ENCODE measurements around the gene NIM1K. TPM values are rescaled to one million over a fixed set of nuclear protein-coding genes. Genes with fewer than 3 reads are reported as not detected.

NIM1K gene
- total RNA-seq, 3 donors from 2014 or later (not counting 1 experiment from before 2014, with no cell fraction given), result 0.28 to 0.40 (median 0.36) TPM

GRCh38 chr5:43236653-43237355 lies 44.8 kb downstream of the NIM1K start:
- ATAC-seq (no peak), DNase-seq (no peak)
- Histone ChIP-seq H3K27me3 (ENCODE audit: control insufficient read depth, insufficient read depth, low read length) (no peaks in the 10 kb centered on the region), H3K4me3 (ENCODE audit: low read length) (no peak overlapping the region), H3K4me1 (ENCODE audit: control insufficient read depth, insufficient read depth, low read length) (no peaks in the 10 kb centered on the region), H3K27ac (ENCODE audit: low read length) (no peak overlapping the region), H3K36me3 (ENCODE audit: control insufficient read depth, insufficient read depth, low read length) (no peaks in the 10 kb centered on the region), H3K9me3 (ENCODE audit: control insufficient read depth, insufficient read depth, low read length) (no peaks in the 10 kb centered on the region)
- Mint-ChIP-seq H3K4me3 (no peak overlapping the region), H3K4me1 (no peaks in the 10 kb centered on the region), H3K27me3 (ENCODE audit: low read depth in 2 of 2) (peaks cover under 1 to 9% of the 10 kb centered on the region in 2 donors), H3K36me3 (no peaks in the 10 kb centered on the region), H3K27ac (no peak overlapping the region), H3K9me3 (no peaks in the 10 kb centered on the region)
- TF ChIP-seq, protein P1, sequence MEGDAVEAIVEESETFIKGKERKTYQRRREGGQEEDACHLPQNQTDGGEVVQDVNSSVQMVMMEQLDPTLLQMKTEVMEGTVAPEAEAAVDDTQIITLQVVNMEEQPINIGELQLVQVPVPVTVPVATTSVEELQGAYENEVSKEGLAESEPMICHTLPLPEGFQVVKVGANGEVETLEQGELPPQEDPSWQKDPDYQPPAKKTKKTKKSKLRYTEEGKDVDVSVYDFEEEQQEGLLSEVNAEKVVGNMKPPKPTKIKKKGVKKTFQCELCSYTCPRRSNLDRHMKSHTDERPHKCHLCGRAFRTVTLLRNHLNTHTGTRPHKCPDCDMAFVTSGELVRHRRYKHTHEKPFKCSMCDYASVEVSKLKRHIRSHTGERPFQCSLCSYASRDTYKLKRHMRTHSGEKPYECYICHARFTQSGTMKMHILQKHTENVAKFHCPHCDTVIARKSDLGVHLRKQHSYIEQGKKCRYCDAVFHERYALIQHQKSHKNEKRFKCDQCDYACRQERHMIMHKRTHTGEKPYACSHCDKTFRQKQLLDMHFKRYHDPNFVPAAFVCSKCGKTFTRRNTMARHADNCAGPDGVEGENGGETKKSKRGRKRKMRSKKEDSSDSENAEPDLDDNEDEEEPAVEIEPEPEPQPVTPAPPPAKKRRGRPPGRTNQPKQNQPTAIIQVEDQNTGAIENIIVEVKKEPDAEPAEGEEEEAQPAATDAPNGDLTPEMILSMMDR (IDR thresholded peaks at IDR 0.05), result no peak
- intact Hi-C loops (cut with micrococcal nuclease), result no loop called here
- WGBS (ENCODE audit: insufficient coverage), result 80% methylated on average over 5 of the region's 5 CpGs

DNA sequence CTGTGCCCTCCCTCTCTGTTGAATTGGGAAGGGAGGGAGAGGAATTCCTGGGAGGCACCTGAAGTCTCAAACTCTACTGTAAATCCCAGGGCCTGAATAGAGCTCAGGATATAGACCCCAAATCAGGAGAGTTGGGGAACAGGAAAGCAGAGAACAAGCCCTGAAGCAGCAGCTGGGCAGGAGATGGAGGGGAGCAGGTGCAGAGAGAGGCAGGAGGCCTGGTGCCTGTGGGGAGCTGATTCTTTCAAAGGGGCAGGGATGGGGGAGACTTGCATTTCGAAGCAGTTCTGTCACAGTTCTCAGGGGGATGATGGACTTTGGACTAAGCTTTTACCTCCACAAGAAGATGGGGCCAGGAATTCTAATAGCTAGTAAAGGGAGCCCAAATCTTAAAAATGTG lies 50.2 kb downstream of the NIM1K start:
- no peaks in the 10 kb centered on the region for H3K36me3 ChIP-seq (ENCODE audit: control insufficient read depth, insufficient read depth, low read length)
- no peak for ATAC-seq
- no peak overlapping the region for H3K4me3 ChIP-seq (ENCODE audit: low read length)
- no peaks in the 10 kb centered on the region for H3K36me3 Mint-ChIP-seq
- DNase-seq, result no peak
- H3K27ac Mint-ChIP-seq, result no peak overlapping the region
- intact Hi-C loops (cut with micrococcal nuclease), result no loop called here
- no peaks in the 10 kb centered on the region for H3K4me1 Mint-ChIP-seq
- H3K9me3 Mint-ChIP-seq, result no peaks in the 10 kb centered on the region
- 43% methylated on average over 1 of the region's 1 CpG for WGBS (ENCODE audit: insufficient coverage)
- H3K4me1 ChIP-seq (ENCODE audit: control insufficient read depth, insufficient read depth, low read length), result no peaks in the 10 kb centered on the region
- H3K27me3 ChIP-seq (ENCODE audit: control insufficient read depth, insufficient read depth, low read length), result no peaks in the 10 kb centered on the region
- TF ChIP-seq, protein P1 (IDR thresholded peaks at IDR 0.05), result no peak
- no peak overlapping the region for H3K4me3 Mint-ChIP-seq
- H3K27me3 Mint-ChIP-seq (ENCODE audit: low read depth in 2 of 2), result peaks cover 7 to 16% of the 10 kb centered on the region in 2 donors
- H3K27ac ChIP-seq (ENCODE audit: low read length), result no peak overlapping the region
- H3K9me3 ChIP-seq (ENCODE audit: control insufficient read depth, insufficient read depth, low read length), result no peaks in the 10 kb centered on the region

GRCh38 chr5:43243270-43243669 lies 51.2 kb downstream of the NIM1K start:
- intact Hi-C loops (cut with micrococcal nuclease), result no loop called here
- no peak overlapping the region for H3K27ac Mint-ChIP-seq
- H3K36me3 Mint-ChIP-seq, result no peaks in the 10 kb centered on the region
- no peak for DNase-seq
- Histone ChIP-seq H3K27ac (ENCODE audit: low read length) (no peak overlapping the region), H3K9me3 (ENCODE audit: control insufficient read depth, insufficient read depth, low read length) (no peaks in the 10 kb centered on the region), H3K36me3 (ENCODE audit: control insufficient read depth, insufficient read depth, low read length) (no peaks in the 10 kb centered on the region), H3K4me1 (ENCODE audit: control insufficient read depth, insufficient read depth, low read length) (no peaks in the 10 kb centered on the region), H3K4me3 (ENCODE audit: low read length) (no peak overlapping the region), H3K27me3 (ENCODE audit: control insufficient read depth, insufficient read depth, low read length) (no peaks in the 10 kb centered on the region)
- H3K4me3 Mint-ChIP-seq, result no peak overlapping the region
- H3K4me1 Mint-ChIP-seq, result no peaks in the 10 kb centered on the region
- TF ChIP-seq, protein P1 (IDR thresholded peaks at IDR 0.05), result no peak
- peaks cover 7 to 16% of the 10 kb centered on the region in 2 donors for H3K27me3 Mint-ChIP-seq (ENCODE audit: low read depth in 2 of 2)
- no peak for ATAC-seq
- H3K9me3 Mint-ChIP-seq, result no peaks in the 10 kb centered on the region

Data from natural killer cell (primary cell).